Measurements from ENCODE around the gene VSIG10L2. TPM values are rescaled to one million over a fixed set of nuclear protein-coding genes. Genes with fewer than 3 reads are reported as not detected.

The VSIG10L2 gene
- total RNA-seq, 4 donors from 2014 or later: under 0.01 to 0.27 (median 0.09) TPM; not detected in 1

- WGBS, 2 donors: 80 to 97% methylated on average over 7 of the region's 7 CpGs
- intact Hi-C loops (cut with DNase I): no loop called here
Observed at GRCh38 chr11:125992893-125993292, 47.0 kb downstream of the VSIG10L2 start.

DNA sequence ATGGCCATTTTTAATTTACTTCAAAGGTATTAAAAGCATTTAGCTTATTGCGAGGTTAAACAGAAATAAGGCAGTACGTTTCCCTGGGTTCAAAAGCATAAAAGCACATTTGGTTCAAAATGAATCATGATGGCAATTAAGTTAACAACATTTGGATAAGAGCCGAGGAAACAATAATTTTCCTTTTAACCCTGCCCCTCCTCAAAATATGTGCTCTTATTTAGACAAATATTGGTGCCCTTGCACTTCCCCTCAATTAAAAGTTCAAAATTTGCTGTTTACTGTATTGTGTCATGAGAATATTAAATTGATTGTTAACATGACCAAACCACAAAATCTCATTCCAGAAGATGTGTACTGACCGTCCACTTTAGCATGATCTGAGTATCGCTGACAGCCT, 48.7 kb downstream of the VSIG10L2 start:
- Histone ChIP-seq H3K36me3 (peaks cover 0 to 5% (median 0%) of the 10 kb centered on the region in 3 donors), H3K9me3 (no peaks in the 10 kb centered on the region), H3K27me3 (no peaks in the 10 kb centered on the region), H3K4me1 (no peaks in the 10 kb centered on the region), H3K27ac (no peak overlapping the region), H3K4me3 (no peak overlapping the region)
- intact Hi-C loops (cut with DNase I): no loop called here
- 81 to 86% methylated on average over 5 of the region's 5 CpGs for WGBS, 2 donors
- DNase-seq: no peak
- TF ChIP-seq POLR2A (IDR thresholded peaks at IDR 0.05) (no peak), CTCF (IDR thresholded peaks at IDR 0.05) (no peak)

More at GRCh38 chr11:125992893-125993292, 47.0 kb downstream of the VSIG10L2 start:
- H3K36me3 ChIP-seq: peaks cover 0 to 13% (median 0%) of the 10 kb centered on the region in 3 donors
- no peak for DNase-seq
- no peaks in the 10 kb centered on the region for H3K27me3 ChIP-seq
- H3K4me3 ChIP-seq: no peak overlapping the region
- no peaks in the 10 kb centered on the region for H3K9me3 ChIP-seq
- no peak overlapping the region for H3K27ac ChIP-seq
- no peak for TF ChIP-seq CTCF (IDR thresholded peaks at IDR 0.05)
- TF ChIP-seq POLR2A (IDR thresholded peaks at IDR 0.05): no peak
- no peaks in the 10 kb centered on the region for H3K4me1 ChIP-seq

DNA sequence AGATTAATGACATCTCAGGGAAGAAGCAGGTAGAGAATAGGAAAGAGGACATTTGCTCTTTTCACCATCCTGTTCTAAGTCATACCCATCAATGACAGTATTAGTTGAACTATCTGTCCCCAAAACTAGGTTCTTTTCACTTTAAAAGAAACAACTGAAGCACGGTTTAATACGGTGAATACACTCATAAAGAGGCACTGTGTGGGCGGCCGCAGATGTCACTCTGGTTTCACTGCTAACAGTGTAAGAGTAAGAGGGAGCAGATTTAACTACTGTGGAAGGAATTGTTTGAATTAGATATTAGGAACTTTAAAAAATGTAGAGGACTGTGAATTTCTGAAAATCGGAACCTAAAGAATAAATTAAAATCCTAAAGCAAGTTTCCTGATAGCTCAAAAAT, 49.5 kb downstream of the VSIG10L2 start:
- Histone ChIP-seq H3K4me1 (no peaks in the 10 kb centered on the region), H3K27ac (no peak overlapping the region), H3K9me3 (no peaks in the 10 kb centered on the region), H3K36me3 (peaks cover 0 to 5% (median 0%) of the 10 kb centered on the region in 3 donors), H3K27me3 (no peaks in the 10 kb centered on the region), H3K4me3 (no peak overlapping the region)
- intact Hi-C loops (cut with DNase I): no loop called here
- TF ChIP-seq POLR2A (IDR thresholded peaks at IDR 0.05): no peak
- TF ChIP-seq CTCF (IDR thresholded peaks at IDR 0.05): no peak
- no peak for DNase-seq
- WGBS, 2 donors: 71 to 72% methylated on average over 5 of the region's 5 CpGs

DNA sequence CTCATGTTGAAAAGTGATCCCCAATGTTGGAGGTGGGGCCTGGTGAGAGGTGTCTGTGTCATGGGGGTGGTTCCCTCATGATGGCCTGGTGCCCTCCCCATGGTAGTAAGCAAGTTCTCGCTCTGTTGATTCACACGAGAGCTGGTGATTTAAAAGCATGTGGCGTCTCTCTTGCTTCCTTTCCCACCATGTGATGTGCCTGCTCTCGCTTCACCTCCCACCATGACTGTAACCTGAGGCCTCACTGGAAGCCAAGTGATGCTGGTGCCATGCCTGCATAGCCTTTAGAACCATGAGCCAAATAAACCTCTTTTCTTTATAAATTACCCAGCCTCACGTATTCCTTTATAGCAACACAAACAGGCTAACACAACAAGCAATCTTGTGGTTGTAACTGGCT, 52.4 kb downstream of the VSIG10L2 start:
- Histone ChIP-seq H3K4me1 (no peaks in the 10 kb centered on the region), H3K9me3 (no peaks in the 10 kb centered on the region), H3K27ac (no peak overlapping the region), H3K4me3 (no peak overlapping the region), H3K36me3 (peaks cover 0 to 11% (median 0%) of the 10 kb centered on the region in 3 donors), H3K27me3 (no peaks in the 10 kb centered on the region)
- WGBS, 2 donors: 92 to 95% methylated on average over 5 of the region's 5 CpGs
- intact Hi-C loops (cut with DNase I): no loop called here
- DNase-seq: no peak
- TF ChIP-seq POLR2A (IDR thresholded peaks at IDR 0.05) (no peak), CTCF (IDR thresholded peaks at IDR 0.05) (no peak)

- H3K9me3 ChIP-seq: no peaks in the 10 kb centered on the region
- no peaks in the 10 kb centered on the region for H3K4me1 ChIP-seq
- DNase-seq: no peak
- H3K36me3 ChIP-seq: peaks cover 0 to 20% (median 0%) of the 10 kb centered on the region in 3 donors
- TF ChIP-seq CTCF (IDR thresholded peaks at IDR 0.05): no peak
- TF ChIP-seq POLR2A (IDR thresholded peaks at IDR 0.05): no peak
- H3K27ac ChIP-seq: no peak overlapping the region
- H3K4me3 ChIP-seq: no peak overlapping the region
- WGBS, 2 donors: 82 to 85% methylated on average over 6 of the region's 6 CpGs
- intact Hi-C loops (cut with DNase I): no loop called here
- no peaks in the 10 kb centered on the region for H3K27me3 ChIP-seq
Observed at GRCh38 chr11:125999234-125999880, 53.5 kb downstream of the VSIG10L2 start.

Data from esophagus squamous epithelium (tissue), 5 donors.